GM19240 (cell line): ENCODE data around the gene RAB24.

ENCODE experiments used
- DNase-seq: peaks from one replicate; pipeline ENCODE4 v3.0.0; 2011; ENCODE audit warnings: low spot score; ENCODE audit not compliant: insufficient read length

RAB24 gene

GRCh38 chr5:177333420-177334154, 30.1 kb upstream of the RAB24 start:
- no peak for DNase-seq

- no peak for DNase-seq
Measured at GRCh38 chr5:177332896-177333260, 29.4 kb upstream of the RAB24 start.

- no peak for DNase-seq
Measured at GRCh38 chr5:177332031-177332895, 28.7 kb upstream of the RAB24 start.

GRCh38 chr5:177330991-177331842, 27.7 kb upstream of the RAB24 start:
- DNase-seq: no peak

GRCh38 chr5:177329883-177330282, 26.4 kb upstream of the RAB24 start:
- no peak for DNase-seq

GRCh38 chr5:177328545-177329231, 25.2 kb upstream of the RAB24 start:
- no peak for DNase-seq

- DNase-seq: no peak
Measured at GRCh38 chr5:177327539-177328522, 24.3 kb upstream of the RAB24 start.

- DNase-seq: no peak
Measured at GRCh38 chr5:177325868-177326381, 22.4 kb upstream of the RAB24 start.

GRCh38 chr5:177320879-177321278, 17.4 kb upstream of the RAB24 start:
- DNase-seq: no peak

GRCh38 chr5:177319913-177320588, 16.5 kb upstream of the RAB24 start:
- DNase-seq: no peak

- DNase-seq: no peak
Measured at GRCh38 chr5:177317959-177318377, 14.4 kb upstream of the RAB24 start.

GRCh38 chr5:177316005-177316404, 12.5 kb upstream of the RAB24 start:
- no peak for DNase-seq

- no peak for DNase-seq
Measured at GRCh38 chr5:177315411-177315810, 11.9 kb upstream of the RAB24 start.

- no peak for DNase-seq
Measured at GRCh38 chr5:177314376-177315342, 11.1 kb upstream of the RAB24 start.

GRCh38 chr5:177313561-177314259, 10.2 kb upstream of the RAB24 start:
- DNase-seq: no peak

GRCh38 chr5:177312649-177313181, 9.2 kb upstream of the RAB24 start:
- DNase-seq: no peak
